Measurements from ENCODE around the gene TMEM191B. TPM values are rescaled to one million over a fixed set of nuclear protein-coding genes. Genes with fewer than 3 reads are reported as not detected.
"Not testable (repeated sequence)": the region's sequence is repeated elsewhere in the genome, so short reads cannot be mapped to it uniquely, and the experiment has no call there.

TMEM191B gene
- total RNA-seq (2021; ENCODE audit: unreplicated experiment) (3.7 TPM), Bru-seq, nascent RNA (not detected), BruChase-seq, experiment 1, labeled RNA remaining after a 2-hour chase (percentile 22 among the genes with signal in this experiment), BruChase-seq, experiment 2, labeled RNA remaining after a 6-hour chase (percentile 34 among the genes with signal in this experiment)
- 7.3 TPM for polyA plus RNA-seq (2012; ENCODE audit: insufficient read length)
- long read RNA-seq, partial matches to known transcripts = 1 of 2 reads
- long read RNA-seq, other reads (novel, unspliced or antisense) = 0 of 2 reads

DNA sequence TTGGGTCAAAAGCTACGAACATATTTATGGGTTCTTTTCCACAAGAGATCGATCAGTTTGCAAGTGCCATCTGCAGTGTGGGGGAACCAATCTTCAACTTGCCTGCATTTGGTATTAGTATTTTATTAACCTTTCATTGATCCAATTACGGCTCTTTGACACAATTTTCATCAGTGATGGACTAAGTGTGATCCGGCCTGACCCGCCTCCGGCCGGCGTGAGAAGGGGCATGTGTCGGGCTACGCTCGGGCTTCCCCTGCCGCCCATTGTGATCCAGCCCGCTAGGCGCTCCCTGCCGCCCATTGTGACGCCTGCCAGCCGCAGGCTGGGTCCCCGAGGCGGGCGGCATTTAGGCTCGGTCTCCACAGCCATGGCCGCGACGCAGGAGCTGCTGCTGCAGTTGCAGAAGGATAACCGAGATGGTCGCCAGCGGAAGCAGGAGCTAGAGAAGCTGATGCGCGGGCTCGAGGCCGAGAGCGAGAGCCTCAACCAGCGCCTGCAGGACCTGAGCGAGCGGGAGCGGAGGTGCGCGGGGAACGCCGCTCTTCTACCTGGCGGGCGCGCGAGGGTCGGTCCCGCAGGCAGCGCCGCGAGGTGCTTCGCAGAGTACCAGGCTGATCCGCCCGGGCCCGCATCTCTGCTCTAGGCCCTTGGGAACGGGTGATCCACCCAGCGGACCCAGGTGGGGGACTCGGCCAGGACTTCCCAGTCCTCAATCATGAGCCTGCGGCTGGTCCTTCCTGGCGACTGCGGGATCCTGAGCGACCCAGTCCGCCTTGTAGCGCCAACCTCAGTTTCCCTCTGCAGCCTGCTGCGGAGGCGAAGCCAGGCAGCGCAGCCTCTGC is at the start of gene TMEM191B:
TSS of gene TMEM191B (plus strand) at position 51 of the 845 bp plus-strand sequence. CDS start at position 230, 179 bp downstream.
- DNase-seq (ENCODE audit: low read depth, low spot score); H3K9me3 ChIP-seq (ENCODE audit: control insufficient read depth, insufficient read depth, low read depth, low read length); in situ Hi-C loops (cut with HindIII; ENCODE audit: low pct_unique_long_range_greater_than_20kb, low sequenced_read_pairs); CTCF ChIA-PET; H3K4me1 ChIP-seq (ENCODE audit: control insufficient read depth, insufficient read depth, low read length); intact Hi-C loops (cut with micrococcal nuclease; ENCODE audit: unreplicated experiment); H3K27me3 ChIP-seq (ENCODE audit: control insufficient read depth, insufficient read depth, low read length); H3K27ac ChIP-seq (ENCODE audit: low read length); POLR2A ChIA-PET; H3K4me3 ChIP-seq (ENCODE audit: low read depth in 2 of 2, low read length in 2 of 2); H3K36me3 ChIP-seq (ENCODE audit: control insufficient read depth, insufficient read depth, low read length); BruUV-seq (replicated peaks): not testable (repeated sequence)
- peak; percentile 64 for ATAC-seq

DNA sequence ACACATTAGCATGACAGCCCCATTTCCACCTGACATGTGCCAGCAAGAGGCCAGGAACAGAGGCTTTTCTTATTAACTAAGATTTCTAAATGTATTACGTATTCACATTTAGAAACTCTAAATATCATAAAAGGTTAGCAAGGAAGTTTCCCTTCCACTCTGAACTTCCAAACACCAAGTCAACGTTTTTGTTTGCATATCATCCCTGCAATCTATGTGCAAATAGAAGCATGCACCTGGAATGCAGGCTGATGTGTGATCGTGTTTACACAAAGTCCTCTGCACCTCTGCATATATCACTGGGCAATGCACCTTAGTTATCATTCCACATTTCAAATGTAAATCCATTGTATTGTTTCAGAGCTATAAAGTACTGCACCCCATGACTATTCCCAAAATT is 31.4 kb upstream of the TMEM191B start:
- BruUV-seq (replicated peaks); H3K27me3 ChIP-seq (ENCODE audit: control insufficient read depth, insufficient read depth, low read length); H3K9me3 ChIP-seq (ENCODE audit: control insufficient read depth, insufficient read depth, low read depth, low read length); H3K27ac ChIP-seq (ENCODE audit: low read length); CTCF ChIA-PET; POLR2A ChIA-PET; in situ Hi-C loops (cut with HindIII; ENCODE audit: low pct_unique_long_range_greater_than_20kb, low sequenced_read_pairs); DNase-seq (ENCODE audit: low read depth, low spot score); H3K4me3 ChIP-seq (ENCODE audit: low read depth in 2 of 2, low read length in 2 of 2); ATAC-seq; H3K36me3 ChIP-seq (ENCODE audit: control insufficient read depth, insufficient read depth, low read length); intact Hi-C loops (cut with micrococcal nuclease; ENCODE audit: unreplicated experiment); H3K4me1 ChIP-seq (ENCODE audit: control insufficient read depth, insufficient read depth, low read length): not testable (repeated sequence)

DNA sequence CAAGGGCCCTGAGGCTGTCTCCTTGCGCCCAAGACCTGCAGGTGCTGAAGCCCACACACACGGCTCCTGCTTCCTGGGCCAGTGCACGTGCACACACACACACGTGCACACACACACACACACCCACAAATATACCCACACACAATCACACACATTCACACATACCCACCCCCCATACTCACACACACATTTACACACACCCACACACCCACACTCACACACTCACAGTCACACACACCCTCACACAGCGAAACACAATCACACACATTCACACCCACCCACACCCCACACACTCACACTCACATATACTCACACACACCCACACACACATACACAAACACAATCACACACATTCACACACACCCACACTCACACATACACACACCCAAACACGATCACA is 16.3 kb upstream of the TMEM191B start:
- H3K36me3 ChIP-seq (ENCODE audit: control insufficient read depth, insufficient read depth, low read length); H3K27me3 ChIP-seq (ENCODE audit: control insufficient read depth, insufficient read depth, low read length); ATAC-seq; DNase-seq (ENCODE audit: low read depth, low spot score); H3K4me1 ChIP-seq (ENCODE audit: control insufficient read depth, insufficient read depth, low read length); in situ Hi-C loops (cut with HindIII; ENCODE audit: low pct_unique_long_range_greater_than_20kb, low sequenced_read_pairs); H3K27ac ChIP-seq (ENCODE audit: low read length); BruUV-seq (replicated peaks); intact Hi-C loops (cut with micrococcal nuclease; ENCODE audit: unreplicated experiment); POLR2A ChIA-PET; H3K9me3 ChIP-seq (ENCODE audit: control insufficient read depth, insufficient read depth, low read depth, low read length); H3K4me3 ChIP-seq (ENCODE audit: low read depth in 2 of 2, low read length in 2 of 2); CTCF ChIA-PET: not testable (repeated sequence)

DNA sequence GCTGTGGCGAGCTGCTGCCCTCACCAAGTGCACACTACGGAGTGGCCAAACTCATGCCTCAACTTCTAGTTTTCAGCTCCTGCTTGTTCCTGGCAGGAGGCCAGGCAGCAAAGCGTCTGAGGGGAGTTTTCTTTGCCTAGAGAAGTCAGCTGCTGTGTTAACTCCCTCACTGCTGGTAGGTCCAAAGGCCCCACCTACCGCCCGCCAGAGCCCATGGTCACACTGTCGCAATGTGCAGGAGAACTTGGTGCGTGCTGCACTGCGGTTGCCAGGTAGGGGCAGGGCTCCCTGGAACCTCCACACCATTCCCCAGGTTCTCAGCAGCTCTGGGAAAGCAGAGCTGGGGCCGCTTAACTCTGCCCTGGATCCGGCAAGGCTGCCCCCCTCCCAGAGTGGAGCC is 15.2 kb upstream of the TMEM191B start:
- H3K4me1 ChIP-seq (ENCODE audit: control insufficient read depth, insufficient read depth, low read length); H3K9me3 ChIP-seq (ENCODE audit: control insufficient read depth, insufficient read depth, low read depth, low read length); CTCF ChIA-PET; H3K27ac ChIP-seq (ENCODE audit: low read length); H3K4me3 ChIP-seq (ENCODE audit: low read depth in 2 of 2, low read length in 2 of 2); in situ Hi-C loops (cut with HindIII; ENCODE audit: low pct_unique_long_range_greater_than_20kb, low sequenced_read_pairs); H3K27me3 ChIP-seq (ENCODE audit: control insufficient read depth, insufficient read depth, low read length); DNase-seq (ENCODE audit: low read depth, low spot score); BruUV-seq (replicated peaks); intact Hi-C loops (cut with micrococcal nuclease; ENCODE audit: unreplicated experiment); ATAC-seq; POLR2A ChIA-PET; H3K36me3 ChIP-seq (ENCODE audit: control insufficient read depth, insufficient read depth, low read length): not testable (repeated sequence)

DNA sequence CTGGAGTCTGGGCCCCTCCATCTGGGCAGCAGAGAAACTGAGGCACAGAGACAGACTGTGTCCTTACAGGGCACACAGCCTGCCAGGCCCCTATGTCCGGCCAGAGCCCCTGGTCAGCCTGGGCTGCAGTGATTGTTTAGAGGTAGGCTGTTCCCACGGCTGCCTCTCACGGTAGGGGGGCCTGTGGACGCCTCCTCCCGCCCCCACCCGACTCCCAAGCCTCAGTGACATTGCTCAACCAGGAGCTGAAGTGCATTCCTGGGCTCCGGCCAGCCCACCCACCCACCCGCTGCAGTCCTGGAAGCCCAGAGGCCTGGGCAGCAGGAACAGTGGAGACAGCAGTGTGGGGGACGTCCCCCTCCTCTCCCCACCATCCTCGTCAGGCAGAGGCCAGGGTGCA is 14.1 kb upstream of the TMEM191B start:
- CTCF ChIA-PET; H3K4me3 ChIP-seq (ENCODE audit: low read depth in 2 of 2, low read length in 2 of 2); in situ Hi-C loops (cut with HindIII; ENCODE audit: low pct_unique_long_range_greater_than_20kb, low sequenced_read_pairs); H3K9me3 ChIP-seq (ENCODE audit: control insufficient read depth, insufficient read depth, low read depth, low read length); DNase-seq (ENCODE audit: low read depth, low spot score); intact Hi-C loops (cut with micrococcal nuclease; ENCODE audit: unreplicated experiment); H3K36me3 ChIP-seq (ENCODE audit: control insufficient read depth, insufficient read depth, low read length); ATAC-seq; H3K27ac ChIP-seq (ENCODE audit: low read length); BruUV-seq (replicated peaks); POLR2A ChIA-PET; H3K4me1 ChIP-seq (ENCODE audit: control insufficient read depth, insufficient read depth, low read length); H3K27me3 ChIP-seq (ENCODE audit: control insufficient read depth, insufficient read depth, low read length): not testable (repeated sequence)

DNA sequence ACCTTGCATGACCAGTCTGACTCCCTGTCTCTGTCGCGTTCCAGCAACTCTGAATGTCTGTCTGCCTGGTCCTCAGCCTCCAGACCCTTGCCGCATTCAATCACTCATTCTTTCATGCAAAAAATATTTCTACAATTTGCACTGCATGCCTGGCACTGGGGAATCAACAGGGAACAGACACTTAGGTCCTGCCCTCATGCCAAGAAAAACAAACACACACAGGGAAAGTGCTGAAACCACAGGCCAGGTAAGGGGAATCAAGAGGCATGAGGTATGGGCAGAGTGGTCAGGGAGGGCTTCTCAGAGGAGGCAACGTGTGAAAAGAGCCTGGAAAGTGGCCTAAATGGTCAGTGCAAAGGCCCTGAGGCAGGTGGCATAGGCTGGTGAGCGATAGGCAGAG is 9.5 kb upstream of the TMEM191B start, which contains the start of gene GGTLC3:
TSS of gene GGTLC3 (minus strand) at position 101 of the 400 bp plus-strand sequence. CDS start 264 bp downstream, outside the sequence.
- H3K36me3 ChIP-seq (ENCODE audit: control insufficient read depth, insufficient read depth, low read length); intact Hi-C loops (cut with micrococcal nuclease; ENCODE audit: unreplicated experiment); H3K27ac ChIP-seq (ENCODE audit: low read length); ATAC-seq; H3K9me3 ChIP-seq (ENCODE audit: control insufficient read depth, insufficient read depth, low read depth, low read length); H3K4me3 ChIP-seq (ENCODE audit: low read depth in 2 of 2, low read length in 2 of 2); POLR2A ChIA-PET; in situ Hi-C loops (cut with HindIII; ENCODE audit: low pct_unique_long_range_greater_than_20kb, low sequenced_read_pairs); DNase-seq (ENCODE audit: low read depth, low spot score); H3K4me1 ChIP-seq (ENCODE audit: control insufficient read depth, insufficient read depth, low read length); H3K27me3 ChIP-seq (ENCODE audit: control insufficient read depth, insufficient read depth, low read length); BruUV-seq (replicated peaks); CTCF ChIA-PET: not testable (repeated sequence)

DNA sequence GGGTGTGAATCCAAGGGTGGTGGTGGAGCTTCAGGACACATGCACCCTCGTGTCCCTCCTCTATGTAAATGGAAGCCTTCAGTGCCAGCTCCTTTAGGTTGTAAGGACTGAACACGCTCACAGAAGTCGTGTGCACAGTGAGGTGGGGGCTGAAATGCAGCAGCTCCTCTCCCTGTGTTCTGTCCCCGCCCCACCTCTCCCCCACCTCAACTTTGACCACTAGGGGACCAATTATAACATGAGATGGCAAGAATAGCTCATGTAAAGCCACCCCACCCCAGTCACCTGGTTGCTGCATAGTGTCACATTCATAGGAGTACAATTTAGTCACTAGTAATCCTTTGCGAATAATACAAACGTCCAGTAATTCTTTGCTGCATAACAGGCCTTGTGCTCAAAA is 4.8 kb upstream of the TMEM191B start:
- H3K27me3 ChIP-seq (ENCODE audit: control insufficient read depth, insufficient read depth, low read length); CTCF ChIA-PET; H3K9me3 ChIP-seq (ENCODE audit: control insufficient read depth, insufficient read depth, low read depth, low read length); H3K27ac ChIP-seq (ENCODE audit: low read length); H3K36me3 ChIP-seq (ENCODE audit: control insufficient read depth, insufficient read depth, low read length); intact Hi-C loops (cut with micrococcal nuclease; ENCODE audit: unreplicated experiment); BruUV-seq (replicated peaks); H3K4me1 ChIP-seq (ENCODE audit: control insufficient read depth, insufficient read depth, low read length); H3K4me3 ChIP-seq (ENCODE audit: low read depth in 2 of 2, low read length in 2 of 2); in situ Hi-C loops (cut with HindIII; ENCODE audit: low pct_unique_long_range_greater_than_20kb, low sequenced_read_pairs); DNase-seq (ENCODE audit: low read depth, low spot score); ATAC-seq; POLR2A ChIA-PET: not testable (repeated sequence)

All from Panc1 (cell line).